GM23338 (cell line): ENCODE measurements around the gene PNPLA2. TPM values are rescaled to one million over a fixed set of nuclear protein-coding genes. Genes with fewer than 3 reads are reported as not detected.

ENCODE experiments used
- ATAC-seq: fragments of 200-7000 bp; cut with Tn5 transposase; 3 replicates; pipeline ENCODE4 v1.9.1; 2020
- DNase-seq: peaks from one replicate; pipeline ENCODE4 v3.0.0-alpha.2; 2015; ENCODE audit warnings: low spot score
- H2AFZ ChIP-seq: fragments of 200-600 bp; sonication (generic); 2 replicates; pipeline ENCODE4 v1.8.0; 2016; ENCODE audit warnings: antibody characterized with exemption, mild to moderate bottlenecking, moderate library complexity
- H3F3A ChIP-seq: fragments of 200-600 bp; sonication (generic); replicated peaks from 2 replicates; pipeline ENCODE4 v1.8.0; 2017; ENCODE audit warnings: antibody characterized with exemption, mixed run types, low read depth
- H3K27ac ChIP-seq: fragments of 200-600 bp; sonication (generic); 2 replicates; pipeline ENCODE4 v1.6.1; 2016; ENCODE audit warnings: low read depth
- H3K27me3 ChIP-seq: fragments of 200-600 bp; sonication (generic); 2 replicates; pipeline ENCODE4 v1.8.0; 2016; ENCODE audit warnings: mild to moderate bottlenecking, mixed run types, moderate library complexity; ENCODE audit not compliant: insufficient read depth
- H3K36me3 ChIP-seq: fragments of 200-600 bp; sonication (generic); 2 replicates; pipeline ENCODE4 v1.8.0; 2016; ENCODE audit warnings: mild to moderate bottlenecking; ENCODE audit not compliant: insufficient read depth
- H3K4me1 ChIP-seq: fragments of 200-600 bp; sonication (generic); 2 replicates; pipeline ENCODE4 v1.8.0; 2016; ENCODE audit warnings: mild to moderate bottlenecking, moderate library complexity; ENCODE audit not compliant: insufficient read depth
- H3K4me2 ChIP-seq: fragments of 200-600 bp; sonication (generic); 2 replicates; pipeline ENCODE4 v1.7.1; 2017; ENCODE audit warnings: mixed run types
- H3K4me3 ChIP-seq: fragments of 200-600 bp; sonication (generic); 2 replicates; pipeline ENCODE4 v1.6.1; 2016; ENCODE audit warnings: mixed run types
- H3K79me2 ChIP-seq: fragments of 200-600 bp; sonication (generic); replicated peaks from 2 replicates; pipeline ENCODE4 v1.8.0; 2017; ENCODE audit warnings: mild to moderate bottlenecking; ENCODE audit not compliant: insufficient read depth
- H3K9me2 ChIP-seq: fragments of 200-600 bp; sonication (generic); 2 replicates; pipeline ENCODE4 v1.8.0; 2017; ENCODE audit not compliant: insufficient read depth
- H4K20me1 ChIP-seq: fragments of 200-600 bp; sonication (generic); replicated peaks from 2 replicates; pipeline ENCODE4 v1.8.0; 2017; ENCODE audit warnings: mild to moderate bottlenecking; ENCODE audit not compliant: insufficient read depth
- H3K27ac Mint-ChIP-seq: 2 replicates; pipeline ENCODE4 v1.8.0; 2020; ENCODE audit warnings: inconsistent platforms, mild to moderate bottlenecking, moderate library complexity, mixed read lengths
- H3K27me3 Mint-ChIP-seq: 3 replicates; pipeline ENCODE4 v1.8.0; 2022; ENCODE audit warnings: low read depth, mild to moderate bottlenecking, moderate library complexity, mixed read lengths, inconsistent platforms; ENCODE audit not compliant: insufficient read depth, poor library complexity
- H3K36me3 Mint-ChIP-seq: 3 replicates; pipeline ENCODE4 v1.8.0; 2021; ENCODE audit warnings: low read depth, mild to moderate bottlenecking, inconsistent platforms, moderate library complexity, mixed read lengths
- H3K4me1 Mint-ChIP-seq: 3 replicates; pipeline ENCODE4 v1.8.0; 2020; ENCODE audit warnings: mild to moderate bottlenecking, inconsistent platforms, mixed read lengths
- H3K4me3 Mint-ChIP-seq: 3 replicates; pipeline ENCODE4 v1.8.0; 2021; ENCODE audit warnings: moderate library complexity, mild to moderate bottlenecking, inconsistent platforms, mixed read lengths
- H3K9me3 Mint-ChIP-seq: 3 replicates; pipeline ENCODE4 v1.8.0; 2020; ENCODE audit warnings: moderate library complexity, mild to moderate bottlenecking, inconsistent platforms, mixed read lengths
- CREB1 ChIP-seq: fragments of 250-450 bp; sonication (Bioruptor Pico); IDR thresholded peaks from 2 replicates; pipeline ENCODE4 v1.5.0; 2020; ENCODE audit warnings: low read depth, mild to moderate bottlenecking, moderate library complexity
- EZH2 ChIP-seq: fragments of 200-600 bp; sonication (generic); IDR thresholded peaks from one replicate; pipeline ENCODE4 v1.8.0; 2017; ENCODE audit warnings: antibody characterized with exemption, mild to moderate bottlenecking, low read depth; ENCODE audit not compliant: unreplicated experiment
- JUNB ChIP-seq: IDR thresholded peaks from one replicate; pipeline ENCODE4 v1.6.1; 2016; ENCODE audit warnings: antibody characterized with exemption; ENCODE audit not compliant: unreplicated experiment
- POLR2AphosphoS5 ChIP-seq: IDR thresholded peaks from 2 replicates; pipeline ENCODE4 v1.6.1; 2016; ENCODE audit warnings: antibody characterized with exemption, low read depth
- STAT1 ChIP-seq: IDR thresholded peaks from one replicate; pipeline ENCODE4 v1.6.1; 2016; ENCODE audit warnings: antibody characterized with exemption; ENCODE audit not compliant: unreplicated experiment
- ZNF114 ChIP-seq: fragments of 250-450 bp; sonication (Bioruptor Pico); IDR thresholded peaks from 2 replicates; pipeline ENCODE4 v1.5.0; 2020; ENCODE audit warnings: mild to moderate bottlenecking, moderate library complexity
- ZNF331 ChIP-seq: fragments of 250-450 bp; sonication (Bioruptor Pico); IDR thresholded peaks from 2 replicates; pipeline ENCODE4 v1.5.0; 2020; ENCODE audit warnings: low read depth, mild to moderate bottlenecking, moderate library complexity
- polyA plus RNA-seq: library from polyadenylated mRNA; unstranded; fragments of >200 nt; fragmentation: Nextera tagmentation; extraction: Ambion mirVana; gene quantifications from 2 replicates; pipeline ENCODE4 v1.2.1, GENCODE V29; 2016
- total RNA-seq: library from RNA; depleted of rRNA; stranded (reverse); fragments of >200 nt; shearing (Covaris generic); gene quantifications from 2 replicates; pipeline ENCODE4 v1.2.3, GENCODE V29; 2014
- TF ChIP-seq, protein P1 (sequence below), 2 experiments: fragments of 200-600 bp in 1 of 2; sonication (generic) in 1 of 2; conservative IDR thresholded peaks; 2 replicates each; pipeline versions ENCODE4 v1.5.1 to v1.6.1; 2016 to 2017; ENCODE audit warnings: antibody characterized with exemption in 2 of 2, low read depth in 2 of 2, mild to moderate bottlenecking in 2 of 2, moderate library complexity in 1 of 2
- TF ChIP-seq, protein P2 (sequence below): IDR thresholded peaks from one replicate; pipeline ENCODE4 v1.6.1; 2018; ENCODE audit warnings: antibody characterized with exemption; ENCODE audit not compliant: unreplicated experiment

The PNPLA2 gene
- total and polyA plus RNA-seq, 2 experiments from 2014 or later, result 31.1 to 45.6 TPM

DNA sequence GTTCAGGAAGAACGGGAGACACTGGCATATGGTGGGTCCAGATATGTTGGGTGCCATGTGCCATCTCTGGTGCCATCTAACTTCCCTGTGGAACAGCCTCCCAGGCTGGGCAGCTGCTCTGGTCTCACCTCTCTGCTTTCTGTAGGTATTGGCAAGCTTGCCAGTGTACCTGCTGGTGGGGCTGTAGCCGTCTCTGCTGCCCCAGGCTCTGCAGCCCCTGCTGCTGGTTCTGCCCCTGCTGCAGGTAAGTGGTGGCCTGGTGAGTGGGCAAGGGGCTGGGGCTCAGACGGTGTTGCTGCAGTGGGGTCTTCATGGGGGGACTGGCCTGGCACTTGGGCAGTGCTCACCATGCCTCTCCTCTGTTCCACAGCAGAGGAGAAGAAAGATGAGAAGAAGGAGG is 6.3 kb upstream of the PNPLA2 start (continued):
- TF ChIP-seq POLR2AphosphoS5 (no peak), JUNB (no peak), ZNF114 (no peak), STAT1 (no peak)
- TF ChIP-seq, protein P1, sequence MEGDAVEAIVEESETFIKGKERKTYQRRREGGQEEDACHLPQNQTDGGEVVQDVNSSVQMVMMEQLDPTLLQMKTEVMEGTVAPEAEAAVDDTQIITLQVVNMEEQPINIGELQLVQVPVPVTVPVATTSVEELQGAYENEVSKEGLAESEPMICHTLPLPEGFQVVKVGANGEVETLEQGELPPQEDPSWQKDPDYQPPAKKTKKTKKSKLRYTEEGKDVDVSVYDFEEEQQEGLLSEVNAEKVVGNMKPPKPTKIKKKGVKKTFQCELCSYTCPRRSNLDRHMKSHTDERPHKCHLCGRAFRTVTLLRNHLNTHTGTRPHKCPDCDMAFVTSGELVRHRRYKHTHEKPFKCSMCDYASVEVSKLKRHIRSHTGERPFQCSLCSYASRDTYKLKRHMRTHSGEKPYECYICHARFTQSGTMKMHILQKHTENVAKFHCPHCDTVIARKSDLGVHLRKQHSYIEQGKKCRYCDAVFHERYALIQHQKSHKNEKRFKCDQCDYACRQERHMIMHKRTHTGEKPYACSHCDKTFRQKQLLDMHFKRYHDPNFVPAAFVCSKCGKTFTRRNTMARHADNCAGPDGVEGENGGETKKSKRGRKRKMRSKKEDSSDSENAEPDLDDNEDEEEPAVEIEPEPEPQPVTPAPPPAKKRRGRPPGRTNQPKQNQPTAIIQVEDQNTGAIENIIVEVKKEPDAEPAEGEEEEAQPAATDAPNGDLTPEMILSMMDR (conservative IDR thresholded peaks at IDR 0.05; ENCODE audit: low read depth in 2 of 2), result no peak

DNA sequence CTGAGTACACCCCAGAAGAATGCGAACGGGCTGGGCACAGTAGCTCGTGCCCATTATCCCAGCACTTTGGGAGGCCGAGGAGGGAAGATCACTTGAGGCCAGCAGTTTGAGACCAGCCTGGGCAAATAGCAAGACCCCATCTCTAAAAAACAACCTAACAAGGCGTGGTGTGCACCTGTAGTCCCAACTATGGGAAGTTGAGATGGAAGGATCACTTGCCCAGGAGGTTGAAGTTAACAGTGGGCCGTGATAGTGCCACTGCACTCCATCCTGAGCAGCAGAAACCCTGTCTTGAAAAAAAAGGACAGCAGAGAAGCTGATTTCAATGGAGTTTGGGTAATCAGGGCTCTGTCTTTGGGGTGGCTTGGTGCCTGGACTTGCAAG is 5.7 kb upstream of the PNPLA2 start:
- H3K4me2 ChIP-seq, result no peak overlapping the region
- H3K27me3 Mint-ChIP-seq, result peaks cover 35% of the 10 kb centered on the region
- H3K27ac ChIP-seq, result peak overlapping the region; percentile 94
- H3K27me3 ChIP-seq, result no peaks in the 10 kb centered on the region
- peaks cover 31% of the 10 kb centered on the region for H3K79me2 ChIP-seq
- ATAC-seq, result no peak
- TF ChIP-seq POLR2AphosphoS5 (no peak), CREB1 (CRISPR knock-in tag) (no peak), JUNB (no peak)
- peaks cover 13% of the 10 kb centered on the region for H3K4me1 ChIP-seq
- H2AFZ ChIP-seq, result no peak overlapping the region
- no peaks in the 10 kb centered on the region for H3K9me2 ChIP-seq
- peaks cover 46% of the 10 kb centered on the region for H3F3A ChIP-seq
- no peak for DNase-seq
- peaks cover 5% of the 10 kb centered on the region; the same call in 1 of the 3 replicates for H3K9me3 Mint-ChIP-seq
- H3K4me1 Mint-ChIP-seq, result peaks cover 18% of the 10 kb centered on the region; the same call in 2 of the 3 replicates
- peaks cover 20% of the 10 kb centered on the region for H4K20me1 ChIP-seq
- H3K36me3 Mint-ChIP-seq, result peaks cover 46% of the 10 kb centered on the region
- peaks cover 22% of the 10 kb centered on the region for H3K36me3 ChIP-seq
- peak overlapping the region; percentile 94; the same call in 1 of the 3 replicates for H3K4me3 Mint-ChIP-seq
- no peak overlapping the region for H3K27ac Mint-ChIP-seq
- no peak overlapping the region for H3K4me3 ChIP-seq

DNA sequence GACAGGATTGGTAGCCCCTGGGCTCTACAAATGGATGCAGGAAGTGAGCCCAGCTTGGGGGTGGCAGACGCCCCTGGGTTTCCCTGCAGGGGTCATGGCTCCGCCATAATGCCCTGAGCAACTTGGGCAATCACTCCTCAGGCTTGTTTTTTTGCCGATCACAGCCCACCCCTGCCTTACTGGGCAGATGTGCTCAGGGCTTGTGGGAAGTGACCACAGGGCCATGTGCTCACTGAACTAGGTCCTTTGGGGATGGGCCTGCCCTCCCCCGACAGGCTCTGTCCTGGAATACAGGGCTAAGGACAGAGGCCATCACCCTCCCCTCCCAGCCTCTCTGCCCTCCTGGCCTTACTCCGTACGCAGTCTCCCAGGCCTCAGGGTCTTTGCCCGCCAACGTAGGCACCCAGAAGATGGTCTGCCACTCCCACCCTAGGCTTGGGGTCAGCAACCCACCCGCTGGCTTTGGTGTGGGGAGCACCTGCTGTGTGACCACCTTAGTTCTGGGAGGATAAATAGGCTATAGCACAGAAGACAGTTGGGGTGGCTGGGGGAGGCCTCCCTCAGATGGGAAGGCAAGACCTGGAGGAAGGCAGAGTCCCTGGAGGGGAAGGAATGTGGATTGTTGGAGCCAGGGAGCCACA is 5.1 kb upstream of the PNPLA2 start:
- no peak overlapping the region for H3K4me3 Mint-ChIP-seq
- ATAC-seq (no peak; the same call in 2 of the 3 replicates), DNase-seq (no peak)
- peaks cover 5% of the 10 kb centered on the region; the same call in 1 of the 3 replicates for H3K9me3 Mint-ChIP-seq
- H3K36me3 Mint-ChIP-seq, result peaks cover 46% of the 10 kb centered on the region
- Histone ChIP-seq H3K27me3 (no peaks in the 10 kb centered on the region), H3K36me3 (peaks cover 22% of the 10 kb centered on the region), H3F3A (peaks cover 47% of the 10 kb centered on the region), H3K79me2 (peaks cover 25% of the 10 kb centered on the region), H3K27ac (peak overlapping the region; percentile 94), H3K4me1 (peaks cover 17% of the 10 kb centered on the region), H2AFZ (no peak overlapping the region), H3K4me2 (no peak overlapping the region), H3K9me2 (no peaks in the 10 kb centered on the region), H3K4me3 (no peak overlapping the region), H4K20me1 (peaks cover 20% of the 10 kb centered on the region)
- peaks cover 34% of the 10 kb centered on the region for H3K27me3 Mint-ChIP-seq
- peaks cover 22% of the 10 kb centered on the region for H3K4me1 Mint-ChIP-seq
- peak overlapping the region; percentile 85; the same call in 1 of the 2 replicates for H3K27ac Mint-ChIP-seq
- TF ChIP-seq, protein P2, sequence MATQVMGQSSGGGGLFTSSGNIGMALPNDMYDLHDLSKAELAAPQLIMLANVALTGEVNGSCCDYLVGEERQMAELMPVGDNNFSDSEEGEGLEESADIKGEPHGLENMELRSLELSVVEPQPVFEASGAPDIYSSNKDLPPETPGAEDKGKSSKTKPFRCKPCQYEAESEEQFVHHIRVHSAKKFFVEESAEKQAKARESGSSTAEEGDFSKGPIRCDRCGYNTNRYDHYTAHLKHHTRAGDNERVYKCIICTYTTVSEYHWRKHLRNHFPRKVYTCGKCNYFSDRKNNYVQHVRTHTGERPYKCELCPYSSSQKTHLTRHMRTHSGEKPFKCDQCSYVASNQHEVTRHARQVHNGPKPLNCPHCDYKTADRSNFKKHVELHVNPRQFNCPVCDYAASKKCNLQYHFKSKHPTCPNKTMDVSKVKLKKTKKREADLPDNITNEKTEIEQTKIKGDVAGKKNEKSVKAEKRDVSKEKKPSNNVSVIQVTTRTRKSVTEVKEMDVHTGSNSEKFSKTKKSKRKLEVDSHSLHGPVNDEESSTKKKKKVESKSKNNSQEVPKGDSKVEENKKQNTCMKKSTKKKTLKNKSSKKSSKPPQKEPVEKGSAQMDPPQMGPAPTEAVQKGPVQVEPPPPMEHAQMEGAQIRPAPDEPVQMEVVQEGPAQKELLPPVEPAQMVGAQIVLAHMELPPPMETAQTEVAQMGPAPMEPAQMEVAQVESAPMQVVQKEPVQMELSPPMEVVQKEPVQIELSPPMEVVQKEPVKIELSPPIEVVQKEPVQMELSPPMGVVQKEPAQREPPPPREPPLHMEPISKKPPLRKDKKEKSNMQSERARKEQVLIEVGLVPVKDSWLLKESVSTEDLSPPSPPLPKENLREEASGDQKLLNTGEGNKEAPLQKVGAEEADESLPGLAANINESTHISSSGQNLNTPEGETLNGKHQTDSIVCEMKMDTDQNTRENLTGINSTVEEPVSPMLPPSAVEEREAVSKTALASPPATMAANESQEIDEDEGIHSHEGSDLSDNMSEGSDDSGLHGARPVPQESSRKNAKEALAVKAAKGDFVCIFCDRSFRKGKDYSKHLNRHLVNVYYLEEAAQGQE, result no peak
- TF ChIP-seq ZNF331 (CRISPR knock-in tag) (no peak), CREB1 (CRISPR knock-in tag) (no peak), EZH2 (no peak)
- TF ChIP-seq, protein P1 (conservative IDR thresholded peaks at IDR 0.05; ENCODE audit: low read depth in 2 of 2), result no peak
